ENCODE measurements around the gene IDH3A.

IDH3A gene

GRCh38 chr15:78213956-78214355 is 64.8 kb downstream of the IDH3A start:
- no peak overlapping the region for H3K27ac Mint-ChIP-seq
- DNase-seq = no peak
- H3K9me3 Mint-ChIP-seq = no peaks in the 10 kb centered on the region
- no peaks in the 10 kb centered on the region for H3K36me3 Mint-ChIP-seq (ENCODE audit: insufficient read depth)
- H3K27me3 Mint-ChIP-seq = peaks cover 22 to 36% of the 10 kb centered on the region in 2 donors
- H3K4me1 Mint-ChIP-seq (ENCODE audit: low read depth in 2 of 2) = no peaks in the 10 kb centered on the region
- ATAC-seq (replicated peaks) = no peak
- no peak overlapping the region for H3K4me3 Mint-ChIP-seq

DNA sequence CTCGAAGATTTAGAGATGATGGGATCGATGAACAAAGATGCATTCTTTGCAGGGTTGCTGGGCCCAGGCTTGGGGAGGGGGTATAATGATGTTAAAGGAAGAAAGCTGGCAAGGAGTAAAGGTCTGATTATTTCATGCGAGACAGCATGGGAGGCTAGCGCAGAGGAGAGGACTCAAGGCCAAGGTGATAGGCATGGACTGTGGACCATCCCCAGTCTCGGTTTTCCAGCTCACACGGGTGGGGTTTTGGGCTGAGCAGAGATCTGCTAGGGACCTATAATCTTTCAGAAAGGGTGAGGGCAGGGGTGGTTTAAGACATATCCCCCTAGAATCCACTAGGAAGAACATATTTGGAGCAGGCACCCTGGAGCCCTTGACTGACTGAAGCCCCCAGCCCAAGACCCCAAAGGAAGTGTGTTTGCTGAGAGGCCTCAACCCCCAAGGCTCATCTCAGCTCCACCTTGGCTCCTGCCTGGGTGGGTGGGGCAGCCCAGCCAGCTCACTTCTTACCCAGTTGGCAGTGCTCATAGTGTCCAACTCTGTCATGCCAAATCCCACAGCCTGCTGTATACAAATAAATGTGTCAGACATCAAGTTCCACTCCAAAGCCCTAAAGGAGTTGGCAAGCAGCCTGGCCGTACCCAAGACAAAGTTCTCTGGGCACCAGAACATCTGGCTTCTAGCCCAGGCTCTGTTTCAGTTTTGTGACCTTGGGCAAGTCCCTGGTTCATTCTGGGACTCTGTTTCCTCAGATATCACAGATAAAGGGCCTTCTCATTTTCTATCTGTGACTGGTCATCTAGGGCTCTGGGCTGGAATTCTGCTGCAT is 67.3 kb downstream of the IDH3A start:
- Mint-ChIP-seq H3K36me3 (ENCODE audit: insufficient read depth) (no peaks in the 10 kb centered on the region), H3K4me1 (ENCODE audit: low read depth in 2 of 2) (no peaks in the 10 kb centered on the region), H3K4me3 (no peak overlapping the region), H3K9me3 (no peaks in the 10 kb centered on the region), H3K27me3 (peaks cover 22 to 33% of the 10 kb centered on the region in 2 donors), H3K27ac (no peak overlapping the region)
- DNase-seq (no peak), ATAC-seq (replicated peaks) (no peak)

DNA sequence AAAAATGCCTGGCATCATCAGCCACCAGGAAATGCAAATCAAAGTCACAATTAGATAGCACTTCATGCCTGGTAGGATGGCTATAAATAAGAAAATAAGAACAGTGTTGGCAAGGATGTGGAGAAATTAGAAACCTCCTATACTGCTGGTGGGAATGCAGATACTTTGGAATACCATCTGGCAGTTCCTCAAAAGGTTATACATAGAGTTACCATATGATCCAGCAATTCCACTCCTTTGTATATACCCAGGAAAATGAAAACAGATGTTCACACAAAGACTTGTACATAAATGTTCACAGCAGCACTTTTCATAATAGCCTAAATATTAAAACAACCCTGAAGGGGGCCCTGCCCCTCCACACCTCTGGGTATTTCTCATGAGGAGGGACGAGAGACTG is 71.6 kb downstream of the IDH3A start:
- no peaks in the 10 kb centered on the region for H3K27me3 Mint-ChIP-seq
- peaks cover 12 to 21% of the 10 kb centered on the region in 2 donors for H3K4me1 Mint-ChIP-seq (ENCODE audit: low read depth in 2 of 2)
- no peak for DNase-seq
- H3K9me3 Mint-ChIP-seq = no peaks in the 10 kb centered on the region
- no peak for ATAC-seq (replicated peaks)
- H3K4me3 Mint-ChIP-seq = no peak overlapping the region
- H3K27ac Mint-ChIP-seq = peak overlapping the region in 1 of 2 donors; percentile 4
- no peaks in the 10 kb centered on the region for H3K36me3 Mint-ChIP-seq (ENCODE audit: insufficient read depth)

Measured in effector memory CD8-positive, alpha-beta T cell (primary cell).